HEK293 (cell line): ENCODE measurements around the gene BRF1.

Experiments
- ZBTB1 ChIP-seq: fragments of 450-650 bp; formaldehyde crosslinking; IDR thresholded peaks from 2 replicates; pipeline ENCODE4 v1.5.1; 2016; ENCODE audit warnings: missing biosample characterization, missing genetic modification characterization
- ZNF155 ChIP-seq: fragments of 450-650 bp; formaldehyde crosslinking; IDR thresholded peaks from 2 replicates; pipeline ENCODE4 v1.5.1; 2016; ENCODE audit warnings: missing biosample characterization, missing genetic modification characterization

DNA sequence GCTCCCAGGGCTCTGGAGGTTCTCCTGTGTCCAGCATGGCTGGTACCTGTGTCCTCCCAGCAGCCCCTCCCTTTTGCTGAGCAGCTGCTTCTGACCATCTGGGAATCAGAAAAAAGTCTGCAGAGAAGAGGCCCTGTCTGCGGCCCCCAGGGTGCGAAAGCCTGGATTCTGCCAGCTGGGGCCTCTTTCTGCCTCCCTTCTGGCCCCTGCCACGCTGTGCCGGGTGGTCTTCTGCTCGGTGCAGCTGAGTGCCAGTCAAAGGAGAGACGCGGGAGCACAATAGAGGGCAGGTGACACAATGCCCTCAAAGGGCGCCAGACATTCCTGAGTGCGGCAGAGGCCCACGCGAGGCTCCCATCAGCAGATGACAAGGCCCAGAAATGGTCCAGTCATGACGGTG is 39.8 kb downstream of the BRF1 start:
- TF ChIP-seq ZNF155, result no peak
- no peak for TF ChIP-seq ZBTB1 (tag by site-specific recombination)
